Mucosa of stomach (tissue), 1 donor: Measurements from ENCODE around the gene PSMA1.
"Not testable (repeated sequence)": the region's sequence is repeated elsewhere in the genome, so short reads cannot be mapped to it uniquely, and the experiment has no call there.

Experiments used
- H3K27me3 ChIP-seq: one replicate; pipeline ENCODE4 v1.7.0; 2013; ENCODE audit warnings: mild to moderate bottlenecking, low read length; ENCODE audit not compliant: control insufficient read depth, insufficient read depth
- H3K36me3 ChIP-seq: one replicate; pipeline ENCODE4 v1.7.0; 2013; ENCODE audit warnings: low read length; ENCODE audit not compliant: control insufficient read depth, insufficient read depth
- H3K4me1 ChIP-seq: one replicate; pipeline ENCODE4 v1.7.0; 2013; ENCODE audit warnings: mild to moderate bottlenecking, low read length; ENCODE audit not compliant: control insufficient read depth, insufficient read depth
- H3K4me3 ChIP-seq: one replicate; pipeline ENCODE4 v1.7.0; 2013; ENCODE audit warnings: low read length
- H3K9ac ChIP-seq: one replicate; pipeline ENCODE4 v1.7.0; 2013; ENCODE audit warnings: mild to moderate bottlenecking, low read length, moderate library complexity
- H3K9me3 ChIP-seq: one replicate; pipeline ENCODE4 v1.7.0; 2013; ENCODE audit warnings: mild to moderate bottlenecking, low read length, moderate library complexity; ENCODE audit not compliant: control insufficient read depth
- donor health status: Pancreatic carcinoma.

Gene PSMA1

GRCh38 chr11:14544611-14545010, 24.4 kb upstream of the PSMA1 start:
- Histone ChIP-seq H3K4me1 (peaks cover 8% of the 10 kb centered on the region), H3K9ac (no peak overlapping the region), H3K4me3 (no peak overlapping the region), H3K36me3 (no peaks in the 10 kb centered on the region), H3K27me3 (no peaks in the 10 kb centered on the region), H3K9me3 (no peaks in the 10 kb centered on the region)

- H3K9ac ChIP-seq = no peak overlapping the region
- no peak overlapping the region for H3K4me3 ChIP-seq
- H3K9me3 ChIP-seq = no peaks in the 10 kb centered on the region
- H3K4me1 ChIP-seq = peaks cover 9% of the 10 kb centered on the region
- H3K27me3 ChIP-seq = no peaks in the 10 kb centered on the region
- no peaks in the 10 kb centered on the region for H3K36me3 ChIP-seq
Observed at GRCh38 chr11:14543260-14543659, 23.1 kb upstream of the PSMA1 start.

- Histone ChIP-seq H3K9ac (no peak overlapping the region), H3K4me1 (peaks cover 11% of the 10 kb centered on the region)
Observed at GRCh38 chr11:14542324-14542723, 22.1 kb upstream of the PSMA1 start.

GRCh38 chr11:14541192-14541947, 21.2 kb upstream of the PSMA1 start:
- Histone ChIP-seq H3K4me3 (no peak overlapping the region), H3K4me1 (peaks cover 11% of the 10 kb centered on the region)

More at GRCh38 chr11:14542324-14542723, 22.1 kb upstream of the PSMA1 start:
- Histone ChIP-seq H3K27me3 (no peaks in the 10 kb centered on the region), H3K9me3 (no peaks in the 10 kb centered on the region), H3K36me3 (no peaks in the 10 kb centered on the region), H3K4me3 (no peak overlapping the region)

GRCh38 chr11:14539982-14540421, 19.8 kb upstream of the PSMA1 start:
- Histone ChIP-seq H3K36me3 (no peaks in the 10 kb centered on the region), H3K4me3 (no peak overlapping the region), H3K9ac (no peak overlapping the region), H3K27me3 (no peaks in the 10 kb centered on the region), H3K9me3 (no peaks in the 10 kb centered on the region), H3K4me1 (peaks cover 11% of the 10 kb centered on the region)

More at GRCh38 chr11:14541192-14541947, 21.2 kb upstream of the PSMA1 start:
- no peaks in the 10 kb centered on the region for H3K9me3 ChIP-seq
- H3K9ac ChIP-seq = no peak overlapping the region
- H3K36me3 ChIP-seq = no peaks in the 10 kb centered on the region
- no peaks in the 10 kb centered on the region for H3K27me3 ChIP-seq

- Histone ChIP-seq H3K4me1 (peaks cover 11% of the 10 kb centered on the region), H3K4me3 (no peak overlapping the region), H3K9ac (no peak overlapping the region), H3K36me3 (no peaks in the 10 kb centered on the region), H3K27me3 (no peaks in the 10 kb centered on the region), H3K9me3 (no peaks in the 10 kb centered on the region)
Observed at GRCh38 chr11:14538926-14539554, 18.9 kb upstream of the PSMA1 start.

- Histone ChIP-seq H3K9ac (no peak overlapping the region), H3K9me3 (no peaks in the 10 kb centered on the region), H3K36me3 (no peaks in the 10 kb centered on the region), H3K27me3 (no peaks in the 10 kb centered on the region), H3K4me3 (no peak overlapping the region), H3K4me1 (peaks cover 11% of the 10 kb centered on the region)
Observed at GRCh38 chr11:14538271-14538925, 18.2 kb upstream of the PSMA1 start.

GRCh38 chr11:14537134-14537599, 17.0 kb upstream of the PSMA1 start:
- no peak overlapping the region for H3K4me3 ChIP-seq
- no peak overlapping the region for H3K9ac ChIP-seq
- no peaks in the 10 kb centered on the region for H3K27me3 ChIP-seq
- H3K4me1 ChIP-seq = peaks cover 11% of the 10 kb centered on the region
- no peaks in the 10 kb centered on the region for H3K36me3 ChIP-seq
- H3K9me3 ChIP-seq = no peaks in the 10 kb centered on the region

- H3K9me3 ChIP-seq, H3K4me1 ChIP-seq, H3K27me3 ChIP-seq, H3K36me3 ChIP-seq, H3K4me3 ChIP-seq, H3K9ac ChIP-seq: not testable (repeated sequence)
Observed at GRCh38 chr11:14535166-14535565, 15.0 kb upstream of the PSMA1 start.

- Histone ChIP-seq H3K4me1 (no peaks in the 10 kb centered on the region), H3K36me3 (no peaks in the 10 kb centered on the region), H3K27me3 (no peaks in the 10 kb centered on the region), H3K9ac (no peak overlapping the region), H3K9me3 (no peaks in the 10 kb centered on the region), H3K4me3 (no peak overlapping the region)
Observed at GRCh38 chr11:14529951-14530350, 9.8 kb upstream of the PSMA1 start.

- Histone ChIP-seq H3K27me3 (no peaks in the 10 kb centered on the region), H3K9ac (no peak overlapping the region), H3K4me3 (no peak overlapping the region), H3K36me3 (no peaks in the 10 kb centered on the region), H3K4me1 (no peaks in the 10 kb centered on the region), H3K9me3 (no peaks in the 10 kb centered on the region)
Observed at GRCh38 chr11:14529321-14529720, 9.1 kb upstream of the PSMA1 start.

- H3K4me3 ChIP-seq = no peak overlapping the region
- H3K36me3 ChIP-seq = no peaks in the 10 kb centered on the region
- no peak overlapping the region for H3K9ac ChIP-seq
- no peaks in the 10 kb centered on the region for H3K9me3 ChIP-seq
- no peaks in the 10 kb centered on the region for H3K27me3 ChIP-seq
- peaks cover 4% of the 10 kb centered on the region for H3K4me1 ChIP-seq
Observed at GRCh38 chr11:14522801-14523200, 2.6 kb upstream of the PSMA1 start.
